Testis (tissue), 2 donors: Measurements from ENCODE around the gene PTPRN2.

ENCODE experiments used
- POLR2A ChIP-seq: fragments of 450-650 bp; IDR thresholded peaks from one replicate; pipeline ENCODE4 v1.6.1; 2017; ENCODE audit warnings: antibody characterized with exemption, mild to moderate bottlenecking, moderate library complexity
- TF ChIP-seq, protein P1 (sequence below), 3 experiments: fragments of 450-650 bp in 2 of 3; fragments of 200-600 bp in 1 of 3; sonication (generic) in 1 of 3; IDR thresholded peaks; one replicate each; pipeline ENCODE4 v1.5.1; 2016 to 2019; ENCODE audit warnings: antibody characterized with exemption in 3 of 3, mild to moderate bottlenecking in 2 of 3, moderate library complexity in 1 of 3

DNA sequence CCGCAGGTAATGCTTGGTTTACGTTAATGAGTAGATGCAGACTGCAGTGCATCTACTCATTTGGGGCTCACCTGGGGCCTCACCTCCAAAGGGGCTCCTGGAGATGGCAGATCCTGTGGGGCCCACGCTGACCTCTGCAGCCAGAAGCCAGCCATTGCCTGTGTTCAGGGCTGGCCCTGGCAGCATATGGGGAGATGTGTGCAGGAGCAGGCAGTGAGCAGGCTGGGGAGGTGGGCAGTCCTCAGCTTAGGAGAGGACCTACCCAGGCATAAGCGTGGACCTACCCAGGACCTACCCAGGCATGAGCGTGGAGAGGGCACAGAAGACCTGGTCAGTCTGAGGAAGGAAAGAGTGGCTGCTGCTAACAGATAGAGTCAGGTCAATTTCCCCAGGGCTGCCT, 178.5 kb downstream of the PTPRN2 start:
- TF ChIP-seq, protein P1, sequence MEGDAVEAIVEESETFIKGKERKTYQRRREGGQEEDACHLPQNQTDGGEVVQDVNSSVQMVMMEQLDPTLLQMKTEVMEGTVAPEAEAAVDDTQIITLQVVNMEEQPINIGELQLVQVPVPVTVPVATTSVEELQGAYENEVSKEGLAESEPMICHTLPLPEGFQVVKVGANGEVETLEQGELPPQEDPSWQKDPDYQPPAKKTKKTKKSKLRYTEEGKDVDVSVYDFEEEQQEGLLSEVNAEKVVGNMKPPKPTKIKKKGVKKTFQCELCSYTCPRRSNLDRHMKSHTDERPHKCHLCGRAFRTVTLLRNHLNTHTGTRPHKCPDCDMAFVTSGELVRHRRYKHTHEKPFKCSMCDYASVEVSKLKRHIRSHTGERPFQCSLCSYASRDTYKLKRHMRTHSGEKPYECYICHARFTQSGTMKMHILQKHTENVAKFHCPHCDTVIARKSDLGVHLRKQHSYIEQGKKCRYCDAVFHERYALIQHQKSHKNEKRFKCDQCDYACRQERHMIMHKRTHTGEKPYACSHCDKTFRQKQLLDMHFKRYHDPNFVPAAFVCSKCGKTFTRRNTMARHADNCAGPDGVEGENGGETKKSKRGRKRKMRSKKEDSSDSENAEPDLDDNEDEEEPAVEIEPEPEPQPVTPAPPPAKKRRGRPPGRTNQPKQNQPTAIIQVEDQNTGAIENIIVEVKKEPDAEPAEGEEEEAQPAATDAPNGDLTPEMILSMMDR (IDR thresholded peaks at IDR 0.05): no peak
- no peak for TF ChIP-seq POLR2A
